Measurements from ENCODE around the gene AP3S2.

The AP3S2 gene

DNA sequence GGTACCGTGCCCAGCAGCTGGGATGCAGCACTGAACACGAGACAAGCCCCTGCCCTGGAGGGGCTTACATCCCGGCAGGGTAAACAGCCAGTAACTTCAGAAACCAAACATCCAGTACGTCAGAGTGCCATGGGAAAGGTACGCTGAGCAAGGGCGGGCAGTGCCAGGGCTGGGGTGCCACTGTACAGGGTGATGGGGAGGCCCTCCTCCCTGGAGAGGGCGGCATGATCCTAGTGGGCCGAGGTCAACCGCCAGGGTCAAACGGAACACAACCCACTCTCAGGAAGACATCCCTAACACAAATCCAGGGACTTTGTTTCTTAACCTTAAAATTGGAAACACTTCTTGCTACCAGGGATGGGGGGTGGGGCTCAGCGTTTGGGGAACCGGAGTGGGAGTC lies 63.2 kb downstream of the AP3S2 start:
- DNase-seq = no peak

GRCh38 chr15:89829616-89830440 lies 64.0 kb downstream of the AP3S2 start:
- no peak for DNase-seq

GRCh38 chr15:89829161-89829560 lies 64.6 kb downstream of the AP3S2 start:
- no peak for DNase-seq

DNA sequence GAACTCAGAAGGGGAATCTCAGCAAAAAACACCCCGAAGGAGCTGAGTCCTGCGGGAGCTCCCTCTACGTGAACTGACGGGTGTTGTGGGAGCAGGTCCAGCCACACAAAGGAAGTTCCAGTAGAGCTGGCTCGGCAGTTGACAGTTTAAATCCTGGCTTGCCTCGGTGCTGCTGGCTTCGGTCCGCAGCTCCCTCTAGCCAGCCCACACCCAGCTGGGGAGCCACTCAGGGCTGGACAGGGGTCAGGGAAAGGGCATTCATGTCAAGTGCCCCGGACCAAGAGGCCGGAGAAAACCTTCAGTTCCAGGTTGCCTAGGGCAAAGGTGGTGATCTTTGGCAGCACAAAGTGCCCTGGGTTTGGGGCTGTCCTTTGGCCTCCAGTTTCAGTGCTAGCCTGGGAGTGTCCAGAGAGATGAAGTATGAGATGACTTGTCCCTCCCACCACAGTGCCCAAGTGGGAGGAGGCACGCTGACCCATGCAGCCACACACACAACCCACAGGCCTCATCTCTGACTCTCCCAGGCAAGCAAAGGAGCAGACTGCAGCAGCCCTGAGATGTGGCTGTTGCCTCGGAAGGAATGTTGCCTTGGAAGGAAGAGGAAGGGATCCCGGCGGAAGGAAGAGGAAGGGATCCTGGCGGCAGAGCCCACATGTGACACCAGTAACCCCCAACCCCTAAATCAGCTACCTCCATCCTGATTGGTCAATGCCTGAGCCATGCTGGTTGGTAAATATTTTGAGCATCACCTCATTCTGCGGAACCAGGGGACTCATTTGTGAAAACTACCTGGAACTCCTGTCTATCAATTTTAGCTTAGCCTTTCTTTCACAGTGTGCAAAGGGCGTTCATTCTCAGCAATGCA lies 65.3 kb downstream of the AP3S2 start:
- DNase-seq = no peak

DNA sequence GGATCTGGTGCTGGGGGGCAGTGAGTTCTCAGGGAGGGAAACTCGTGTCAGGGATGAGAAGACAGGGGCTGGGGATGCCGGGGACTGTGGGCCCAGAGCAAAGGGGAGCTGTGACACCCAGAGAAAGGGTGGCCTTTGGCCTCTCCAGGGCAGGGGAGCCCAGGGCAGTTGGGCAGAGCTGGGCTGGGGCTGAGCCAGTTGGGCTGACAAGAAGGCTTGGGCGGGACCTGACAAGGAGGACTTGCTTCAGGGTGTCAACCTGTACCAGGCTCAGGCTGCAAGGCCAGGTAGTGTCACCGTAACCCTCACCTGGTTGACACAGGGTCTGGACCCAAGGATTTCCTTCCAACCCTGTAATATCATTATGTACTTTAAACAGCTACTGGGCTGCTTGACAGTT lies 66.0 kb downstream of the AP3S2 start:
- DNase-seq = no peak

DNA sequence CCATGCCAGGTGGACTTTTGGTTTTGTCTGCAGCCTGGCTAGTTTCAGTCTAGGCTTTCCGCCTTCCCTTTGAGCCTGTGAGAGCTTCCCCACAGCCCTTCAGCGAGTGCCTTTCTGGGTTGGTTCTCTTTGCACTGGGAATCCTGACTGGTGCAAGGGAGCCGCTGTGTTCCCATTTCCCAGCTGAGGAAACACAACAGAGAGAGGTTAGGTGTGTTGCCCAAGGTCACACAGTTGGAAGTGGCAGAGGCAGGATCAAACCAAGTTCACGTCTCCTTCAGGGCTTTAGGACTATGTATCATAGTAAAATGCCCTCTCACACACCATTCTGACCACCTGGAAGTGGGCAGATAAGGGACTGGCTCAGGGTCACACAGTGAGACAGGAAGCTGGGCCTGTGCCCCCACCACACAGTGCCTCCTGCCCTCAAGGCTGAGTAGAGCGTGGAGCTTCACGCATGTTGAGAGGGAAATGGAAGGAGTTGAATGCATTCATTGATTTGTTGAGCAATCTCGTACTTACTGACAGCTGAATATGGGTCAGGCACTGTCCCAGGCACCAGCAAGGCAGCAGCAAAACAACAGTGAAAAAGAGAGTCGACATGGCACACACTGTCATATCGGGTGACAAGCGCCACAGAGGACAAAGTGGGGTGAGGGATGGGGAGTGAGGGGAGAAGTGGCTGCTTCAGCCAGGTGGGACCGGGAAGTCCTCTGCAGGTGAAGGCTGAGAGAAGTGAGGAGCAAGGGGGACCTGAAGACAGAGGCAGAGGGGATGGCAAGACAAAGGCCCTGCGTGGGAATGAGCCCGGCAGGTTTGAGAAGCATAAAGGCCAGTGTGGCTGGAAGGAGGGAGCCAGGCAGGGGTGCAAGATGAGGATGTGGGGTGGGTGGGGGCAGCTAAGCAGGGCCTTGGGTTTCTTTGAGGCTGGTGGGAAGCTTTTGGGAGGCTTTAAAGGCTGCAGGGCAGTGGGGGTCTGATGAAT lies 66.8 kb downstream of the AP3S2 start:
- no peak for DNase-seq

DNA sequence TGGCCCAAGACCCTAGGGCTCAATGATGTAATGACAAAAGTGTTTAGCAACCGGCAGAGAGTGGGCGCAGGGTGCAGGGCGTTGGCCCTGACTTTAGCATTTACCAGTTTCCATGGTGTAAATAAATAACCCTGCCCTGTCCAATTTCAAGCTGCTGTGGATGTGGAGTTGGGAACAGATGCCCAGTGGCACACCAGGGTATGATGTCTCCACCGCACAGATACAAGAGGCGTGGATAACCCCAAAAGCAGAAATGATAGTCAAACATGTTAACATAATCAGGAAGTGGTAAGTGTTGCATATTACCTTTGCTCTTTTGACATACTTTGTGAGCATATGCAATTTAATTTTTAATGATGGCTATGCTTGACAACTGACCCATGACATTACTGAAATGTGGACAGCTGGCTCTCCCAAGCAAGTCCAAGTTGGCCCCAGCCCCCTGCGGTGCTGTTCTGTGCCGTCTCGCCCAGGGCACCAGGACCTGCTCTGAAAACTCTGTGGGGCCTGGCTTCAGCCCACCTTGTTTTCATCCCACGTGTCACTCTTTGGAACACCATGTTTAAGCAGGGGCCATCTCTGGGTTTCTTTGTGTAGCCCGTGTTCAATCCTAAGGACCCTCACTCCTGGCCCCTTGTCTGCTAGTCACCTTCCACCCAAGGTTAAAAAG lies 68.4 kb downstream of the AP3S2 start:
- no peak for DNase-seq

- DNase-seq = no peak
Measured at GRCh38 chr15:89824607-89824867, 69.3 kb downstream of the AP3S2 start.

- no peak for DNase-seq
Measured at GRCh38 chr15:89823836-89824606, 69.8 kb downstream of the AP3S2 start.

- DNase-seq = no peak
Measured at GRCh38 chr15:89822951-89823711, 70.7 kb downstream of the AP3S2 start.

DNA sequence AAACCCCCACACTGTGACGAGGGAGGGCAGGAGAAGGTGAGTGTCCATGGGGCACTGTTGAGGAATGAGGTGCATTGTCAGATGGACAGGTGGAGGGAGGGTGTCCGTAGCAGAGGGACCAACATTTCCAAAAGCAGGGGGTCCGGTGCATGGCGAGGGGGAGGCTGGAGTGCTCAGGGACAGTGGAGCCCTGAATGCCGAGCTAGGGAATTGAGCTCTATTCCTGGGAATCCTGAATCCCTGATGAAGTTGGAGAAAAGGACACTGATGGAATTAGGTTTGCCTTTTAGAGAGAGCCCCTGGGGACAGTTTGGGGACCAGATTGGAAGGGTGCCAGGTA lies 71.2 kb downstream of the AP3S2 start:
- no peak for DNase-seq

DNA sequence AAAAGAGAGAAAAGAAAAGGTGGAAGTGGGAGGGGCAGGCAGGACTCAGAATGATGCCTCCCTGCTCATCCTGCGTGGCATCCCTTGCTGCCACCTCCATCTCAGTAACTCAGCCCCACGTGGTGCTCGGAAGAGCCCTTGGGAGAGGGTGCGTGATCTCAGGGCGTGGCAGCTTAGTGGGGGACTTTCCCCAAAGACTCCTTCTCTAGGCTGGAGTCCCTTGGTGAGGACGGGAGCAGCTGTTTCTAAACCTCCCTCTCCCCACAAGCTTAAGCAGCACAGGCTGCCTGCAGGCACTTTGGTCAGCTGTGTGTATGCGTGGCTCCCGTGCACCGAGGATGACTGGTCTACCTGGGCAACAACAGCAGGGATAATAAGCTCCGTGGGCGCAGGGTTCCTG lies 71.8 kb downstream of the AP3S2 start:
- no peak for DNase-seq

DNA sequence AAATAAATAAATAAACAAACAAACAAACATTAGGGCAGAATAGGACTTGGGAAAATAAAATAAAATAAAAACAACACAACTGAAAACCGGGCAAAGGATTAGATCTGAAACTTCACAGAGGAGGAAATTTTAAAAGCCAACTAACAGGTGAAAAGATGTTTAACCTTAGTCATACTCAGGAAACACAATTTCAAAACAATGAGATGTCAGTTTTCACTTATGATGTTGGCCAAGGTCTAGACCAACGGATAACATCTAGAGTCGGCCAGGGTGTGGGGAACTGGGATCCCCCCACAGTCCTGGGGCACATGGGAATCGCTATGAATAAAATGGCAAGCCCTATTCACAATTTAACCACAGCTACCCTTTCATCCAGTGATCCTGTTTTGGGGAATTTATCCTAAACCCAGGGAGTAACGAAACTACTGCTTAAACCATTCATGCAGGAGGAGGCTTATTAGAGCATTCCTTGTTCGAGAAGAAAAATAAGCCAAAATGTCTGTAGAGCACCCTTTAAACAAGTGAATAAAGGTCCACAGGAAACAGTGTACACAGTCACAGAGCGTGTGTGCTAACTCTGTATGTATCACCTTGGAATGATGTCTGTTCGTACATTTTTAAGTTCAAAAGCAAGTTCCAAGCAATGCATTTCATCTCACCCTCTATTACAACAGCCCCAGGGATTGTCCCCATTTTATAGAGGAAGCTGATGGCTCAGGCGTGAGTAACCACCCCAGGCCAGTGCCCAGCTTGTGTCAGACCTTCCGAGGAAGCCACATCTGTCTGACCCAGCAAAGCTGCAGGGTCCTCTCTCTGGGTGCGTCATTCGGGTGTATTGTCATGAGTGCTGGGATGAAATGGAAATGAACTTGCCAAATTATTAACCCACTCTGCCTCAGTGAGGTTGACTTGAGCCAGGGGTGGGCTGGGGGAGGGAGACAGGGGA lies 72.9 kb downstream of the AP3S2 start:
- DNase-seq = no peak

DNA sequence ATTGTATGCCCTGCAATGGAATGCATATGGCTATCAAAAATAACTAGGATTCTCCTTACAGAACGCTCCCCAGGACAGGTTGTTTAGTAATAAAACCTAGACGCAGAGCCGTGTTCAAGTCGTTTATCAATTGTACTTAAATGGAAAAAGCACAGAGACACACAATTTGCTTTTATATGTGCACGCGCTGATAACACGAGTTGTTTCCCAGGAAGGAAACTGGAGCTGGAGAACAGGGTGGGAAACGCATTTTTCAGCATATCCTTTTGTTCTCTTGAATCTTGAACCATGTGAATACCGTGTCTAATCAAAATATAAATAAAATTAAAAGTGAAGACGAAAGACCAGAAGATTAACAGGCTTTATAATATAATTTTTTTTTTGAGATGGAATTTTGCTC lies 75.5 kb downstream of the AP3S2 start:
- no peak for DNase-seq

DNA sequence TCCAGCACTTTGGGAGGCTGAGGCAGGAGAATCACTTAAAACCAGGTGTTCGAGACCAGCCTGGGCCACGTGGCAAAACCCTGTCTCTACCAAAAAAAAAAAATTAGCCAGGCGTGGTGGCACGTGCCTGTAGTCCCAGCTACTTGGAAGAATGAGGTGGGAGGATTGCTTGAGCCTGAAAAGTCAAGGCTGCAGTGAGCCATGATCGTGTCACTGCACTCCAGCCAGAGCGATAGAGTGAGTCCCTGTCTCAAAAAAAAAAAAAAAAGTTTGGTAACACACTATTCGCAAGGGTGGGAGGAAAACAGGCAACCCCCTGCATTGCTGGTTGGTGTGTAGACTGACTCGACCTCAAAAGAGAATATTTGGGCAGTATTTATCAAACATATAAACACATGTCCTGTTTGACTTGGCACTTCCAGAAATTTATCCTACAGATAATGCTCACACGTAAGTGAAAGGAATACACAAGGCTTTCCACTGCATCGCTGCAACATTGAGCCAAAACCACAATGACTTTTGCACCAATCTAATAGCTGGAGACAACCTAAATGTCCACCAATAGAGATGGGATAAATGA lies 76.0 kb downstream of the AP3S2 start:
- DNase-seq = no peak

- no peak for DNase-seq
Measured at GRCh38 chr15:89815769-89816168, 78.0 kb downstream of the AP3S2 start.

- DNase-seq = no peak
Measured at GRCh38 chr15:89814112-89814742, 79.6 kb downstream of the AP3S2 start.

- DNase-seq = no peak
Measured at GRCh38 chr15:89813381-89814111, 80.2 kb downstream of the AP3S2 start.

Measured in NCI-H1092 treated with DMSO at 0.1 percent for 48 hours (cell line).